ENCODE results near the gene NTSR2.

Gene NTSR2

DNA sequence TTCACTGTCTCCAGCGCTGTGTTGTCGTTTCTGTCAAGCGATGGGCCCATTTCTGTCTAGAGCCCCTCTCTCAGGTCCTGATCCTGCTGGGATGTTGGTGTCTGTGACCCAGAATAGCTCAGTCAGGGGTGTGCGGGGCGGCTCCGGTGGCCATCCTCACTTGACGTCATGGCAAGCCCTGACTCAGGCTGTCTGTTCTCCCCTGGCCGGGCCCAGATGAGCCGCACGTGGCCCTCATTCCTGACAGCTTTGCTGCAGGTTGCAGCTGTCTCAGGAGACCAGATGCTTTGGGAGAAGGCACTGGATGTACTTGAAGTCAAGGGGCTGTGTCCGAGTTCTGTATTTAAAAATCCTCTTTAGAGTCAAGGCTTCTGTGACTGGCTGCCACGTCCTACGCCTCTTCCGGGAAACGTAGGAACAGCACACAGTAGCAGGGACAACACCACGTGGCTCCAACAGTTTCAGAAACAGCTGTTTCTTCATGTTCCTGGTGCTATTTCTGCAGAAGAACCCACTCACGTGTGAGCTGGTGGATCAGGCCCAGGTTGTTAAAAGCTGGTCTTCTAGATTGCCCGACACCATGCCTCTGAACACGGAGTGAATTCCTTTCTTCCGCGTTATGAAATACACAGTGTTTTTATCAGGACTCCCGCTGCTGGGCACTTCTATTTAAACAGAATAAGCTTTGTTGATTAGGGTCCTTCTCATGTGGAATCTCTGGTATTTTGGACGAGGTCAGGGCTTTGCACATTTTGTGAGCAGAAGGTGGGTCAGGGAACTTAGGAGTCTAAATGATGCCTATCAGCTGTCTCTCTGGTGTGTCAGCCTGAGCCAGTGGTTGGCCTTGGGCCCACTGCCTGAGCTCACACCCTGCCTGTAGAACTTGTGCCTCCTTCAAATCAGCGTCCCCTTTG, 28.3 kb upstream of the NTSR2 start:
- no peak for DNase-seq

DNA sequence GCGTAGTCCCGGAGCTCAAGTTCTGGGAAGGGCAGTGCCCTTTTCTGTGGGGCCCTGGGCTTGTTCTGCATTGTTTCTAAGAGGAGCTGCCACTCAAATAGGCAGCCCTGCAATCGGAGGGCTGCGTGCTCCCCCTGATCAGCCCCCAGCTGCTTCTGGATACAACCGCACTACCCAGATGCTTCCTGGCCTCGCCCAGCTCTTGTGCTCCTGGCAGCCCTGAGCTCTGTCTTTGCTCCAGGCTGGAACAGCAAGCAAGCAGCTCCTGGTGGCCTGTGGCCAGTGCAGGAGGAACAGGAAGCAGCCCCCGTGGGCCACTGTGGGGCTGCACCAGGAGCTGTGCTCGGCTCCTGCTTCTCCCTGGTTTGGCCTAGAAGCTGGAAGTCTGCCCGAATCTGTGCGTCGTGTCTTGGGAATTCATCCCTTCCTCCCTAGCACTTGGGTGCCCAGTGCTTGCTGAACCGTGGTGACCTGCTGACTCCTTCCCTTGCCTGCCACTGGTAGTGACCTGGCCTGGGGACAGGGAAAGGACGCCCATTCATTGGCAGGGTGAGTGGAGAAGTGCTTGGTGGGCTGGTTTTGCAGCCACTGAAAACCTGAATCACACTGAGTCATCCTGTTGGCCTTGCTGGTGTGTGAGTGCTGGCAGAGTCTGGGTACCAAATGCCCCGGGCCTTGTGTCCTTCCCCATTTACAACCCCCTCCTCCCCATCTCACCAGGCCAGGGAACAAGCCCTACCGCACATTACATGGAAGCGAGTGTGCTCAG, 27.3 kb upstream of the NTSR2 start:
- DNase-seq: no peak

DNA sequence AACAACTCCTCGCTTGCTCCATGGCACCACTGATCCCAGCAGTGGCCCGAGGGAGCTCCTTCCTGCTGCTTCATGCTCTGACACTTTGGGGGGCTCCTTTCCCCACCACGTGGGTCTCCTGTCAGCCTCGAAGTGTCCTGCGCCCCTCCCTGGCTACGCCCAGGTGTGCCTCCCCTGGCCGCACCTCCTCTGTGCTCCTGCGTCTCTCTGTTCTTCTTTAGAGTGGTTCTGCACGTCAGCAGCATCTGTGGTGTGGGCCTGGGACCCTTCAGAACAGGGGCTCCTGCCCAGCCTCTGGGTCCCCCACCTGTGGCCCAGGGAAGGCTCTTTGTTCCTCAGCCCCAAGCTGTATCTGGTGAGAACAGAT, 26.7 kb upstream of the NTSR2 start:
- no peak for DNase-seq

DNA sequence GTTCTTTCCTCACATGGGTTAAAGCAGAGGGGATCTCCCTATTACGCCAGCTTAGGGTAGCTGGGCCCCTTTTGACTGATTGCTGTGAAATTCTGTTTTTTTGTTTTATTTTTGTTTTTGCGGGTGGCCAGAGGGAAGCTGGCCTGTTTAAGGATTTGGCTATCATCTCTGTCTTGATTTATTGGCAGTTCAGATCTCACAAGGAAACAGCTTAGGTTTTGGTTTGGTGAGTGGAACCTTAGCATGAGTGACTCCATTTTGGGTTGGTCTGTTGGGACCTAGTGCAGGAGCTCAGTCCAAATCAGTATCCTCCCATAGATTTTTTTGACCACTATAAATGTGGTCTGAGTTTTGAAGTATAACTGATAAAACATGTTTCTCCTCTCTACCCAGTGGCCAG, 25.6 kb upstream of the NTSR2 start:
- no peak for DNase-seq

DNA sequence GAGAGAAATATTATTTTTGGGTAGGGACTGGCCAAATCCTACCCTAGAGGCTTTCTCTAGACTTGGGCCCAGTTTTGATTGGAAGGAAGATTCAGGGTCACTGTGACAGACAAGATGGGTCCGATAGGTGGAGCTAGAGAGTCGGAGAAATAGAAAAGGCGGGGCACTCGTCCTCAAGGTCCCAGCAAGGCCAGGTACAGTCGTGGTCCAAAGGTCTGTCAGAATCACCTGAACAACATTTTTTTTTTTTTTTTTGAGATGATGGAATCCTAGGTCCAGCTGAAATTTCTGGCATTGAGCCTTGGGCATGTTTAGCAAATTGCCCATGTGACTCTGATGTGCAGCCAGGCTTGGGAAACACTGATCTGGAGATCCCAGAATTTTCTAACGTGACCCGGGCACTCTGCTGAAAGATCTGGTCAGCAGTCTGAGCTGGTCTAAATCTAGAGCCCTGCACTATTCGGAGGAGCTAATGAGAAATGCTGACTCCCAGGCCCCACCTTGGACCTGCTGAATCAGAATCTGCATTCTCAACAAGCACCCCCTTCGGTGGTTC, 23.0 kb upstream of the NTSR2 start:
- peak; percentile 61 for DNase-seq

DNA sequence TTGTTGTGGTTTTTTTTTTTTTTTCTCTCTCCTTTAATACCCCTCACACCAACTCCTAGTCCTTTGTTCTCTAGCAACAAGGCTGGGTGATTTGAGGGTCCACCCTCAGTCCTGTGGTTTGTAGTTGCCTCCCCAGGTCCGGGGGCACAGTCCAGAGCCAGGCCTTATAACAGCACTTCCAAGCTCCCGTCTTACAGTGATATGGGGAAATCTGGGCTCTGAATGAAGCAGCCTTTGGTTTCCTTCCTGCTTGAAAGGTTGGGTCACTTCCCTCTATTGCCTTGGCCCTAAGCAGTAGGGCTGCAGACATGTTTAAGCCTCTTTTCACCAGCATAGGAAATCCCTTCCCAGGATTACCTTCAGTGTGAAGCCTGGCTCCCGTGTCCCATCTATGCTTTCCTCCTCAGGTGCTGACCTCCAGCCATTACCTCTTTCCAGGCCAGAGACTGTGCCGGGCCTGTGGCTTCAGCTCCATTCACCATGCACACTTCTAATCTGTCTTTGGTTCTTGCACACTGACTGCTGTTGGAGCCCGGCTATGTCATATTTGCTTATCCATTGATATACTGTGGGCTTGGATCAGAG, 21.2 kb upstream of the NTSR2 start:
- no peak for DNase-seq

DNA sequence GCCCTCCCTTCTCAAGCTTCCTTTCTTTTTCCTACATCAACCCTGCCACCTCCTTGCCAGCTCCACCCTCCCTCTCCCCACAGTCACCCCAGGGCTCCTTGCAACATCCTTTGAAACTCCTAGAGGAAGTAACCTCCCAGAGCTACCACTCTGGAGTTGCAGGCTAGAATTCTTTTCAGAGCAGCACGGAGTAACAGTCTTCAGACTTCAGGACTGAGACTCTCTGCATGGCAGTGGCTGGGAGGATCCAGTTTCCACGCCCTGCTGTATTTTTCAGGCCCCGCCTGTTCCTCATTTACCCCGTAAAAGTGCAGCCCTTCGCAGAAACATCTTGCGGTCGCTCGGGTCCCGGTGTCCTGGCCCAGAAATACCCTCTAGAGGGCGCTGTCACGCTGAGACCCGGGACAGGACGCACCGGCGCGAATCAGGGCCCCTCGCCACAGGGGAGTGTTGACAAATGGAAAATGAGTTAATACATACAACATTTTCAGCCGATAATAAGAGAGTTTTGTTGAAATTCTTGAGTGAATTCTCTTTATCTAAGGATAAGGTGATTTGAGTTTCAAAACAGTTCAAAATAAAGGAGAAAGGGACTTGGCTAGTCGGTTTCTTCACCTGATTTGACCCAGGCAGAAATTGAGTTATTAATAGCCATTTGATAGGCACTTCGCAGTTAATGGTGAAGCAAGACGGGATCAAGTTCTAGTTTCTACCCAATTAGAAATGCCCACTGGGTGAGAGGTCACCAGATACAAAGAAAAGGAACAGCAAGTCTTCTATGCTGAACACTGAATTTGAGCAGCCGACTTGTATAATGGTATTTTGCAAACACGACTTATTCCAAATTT, 18.5 kb upstream of the NTSR2 start:
- DNase-seq: no peak

DNA sequence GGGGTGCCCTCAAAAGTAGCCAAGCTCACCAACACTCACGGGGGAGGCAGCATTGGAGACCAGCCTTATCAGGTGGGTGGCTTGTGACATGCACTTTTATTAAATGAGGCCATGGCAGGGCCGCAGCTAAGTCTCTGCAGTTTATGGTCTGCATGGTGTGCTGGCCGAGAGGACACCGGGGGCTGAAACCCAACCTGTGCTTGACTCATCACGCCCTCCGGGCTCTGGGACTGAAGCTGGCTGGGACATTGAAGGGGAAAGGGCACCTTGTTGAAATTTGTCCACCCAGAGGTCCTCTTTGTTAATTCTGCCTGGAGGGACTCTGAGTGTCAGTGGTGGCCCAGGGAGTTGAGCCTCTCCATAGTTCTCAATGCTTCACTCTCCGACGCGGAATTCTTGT, 17.7 kb upstream of the NTSR2 start:
- no peak for DNase-seq

DNA sequence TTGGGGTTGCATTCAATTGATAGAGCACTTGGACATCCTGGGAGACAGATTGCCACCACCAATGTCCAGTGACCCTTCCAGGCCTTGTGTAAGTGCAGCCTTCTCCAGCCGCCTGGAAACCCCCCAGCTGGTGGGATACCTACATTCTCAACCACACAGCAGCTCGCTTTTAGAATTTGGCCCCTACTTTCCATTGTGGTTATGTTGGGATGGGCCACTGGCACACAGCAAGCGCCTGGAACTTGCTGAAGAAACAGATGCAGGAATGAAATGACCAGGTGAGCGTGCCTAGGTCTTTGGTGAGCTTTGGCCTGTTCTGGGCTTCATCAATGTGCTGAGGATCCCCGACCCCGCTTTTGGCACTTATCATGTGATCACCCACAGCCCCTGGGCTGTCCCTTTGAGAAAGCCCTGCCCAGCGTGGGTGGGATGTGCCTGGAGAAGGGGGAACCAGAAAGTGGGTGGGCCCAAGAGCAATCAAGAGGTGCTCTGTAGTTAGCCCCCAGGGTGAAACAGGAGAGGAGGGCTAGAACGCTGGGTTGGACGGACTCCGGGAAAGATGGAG, 16.0 kb upstream of the NTSR2 start:
- DNase-seq: no peak

DNA sequence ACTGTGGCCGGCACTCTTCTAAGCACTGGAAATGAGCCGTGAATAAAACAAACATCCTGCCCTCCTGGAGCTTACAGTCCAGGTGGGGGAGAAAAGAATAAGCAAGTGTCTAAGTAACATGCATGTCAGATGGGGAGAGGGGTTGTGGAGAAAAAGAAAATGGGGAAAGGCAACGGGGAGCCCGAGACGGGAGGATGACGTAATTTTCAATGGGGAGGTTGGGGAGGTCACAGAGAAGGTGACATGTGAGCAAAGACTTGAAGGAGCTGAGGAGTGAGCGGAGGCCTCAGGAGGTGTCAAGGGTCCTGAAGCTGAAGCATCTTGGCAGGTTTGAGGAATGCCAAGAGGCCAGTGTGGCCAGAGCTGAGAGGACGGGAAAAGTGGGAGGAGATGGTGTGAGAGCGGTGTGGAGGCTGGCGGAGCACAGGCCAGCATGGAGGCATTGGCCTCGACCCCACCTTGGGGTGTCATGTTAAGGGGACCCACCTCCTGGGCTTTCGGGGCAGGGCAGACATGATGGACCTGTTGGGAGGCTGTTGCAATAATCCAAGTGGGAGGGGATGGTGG, 15.0 kb upstream of the NTSR2 start:
- no peak for DNase-seq

DNA sequence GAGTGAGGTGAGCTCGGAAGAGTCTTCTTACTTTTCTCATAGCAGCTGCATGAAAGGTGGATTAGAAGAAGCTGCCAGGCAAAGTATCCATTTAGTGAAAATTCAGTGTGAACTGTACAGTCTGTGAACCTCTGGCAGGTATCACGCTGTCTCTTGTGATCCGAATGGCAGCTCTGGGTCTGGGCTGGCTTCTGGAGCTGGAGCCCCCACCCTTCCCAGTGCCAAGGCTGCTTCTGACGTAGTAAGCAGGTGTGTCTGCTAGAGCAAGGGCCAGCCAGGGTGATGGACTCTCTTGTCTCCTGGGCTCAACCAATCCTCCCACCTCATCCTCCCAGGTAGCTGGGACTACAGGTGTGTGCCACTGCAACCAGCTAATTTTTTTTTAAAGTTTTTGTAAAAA, 14.0 kb upstream of the NTSR2 start:
- DNase-seq: no peak

DNA sequence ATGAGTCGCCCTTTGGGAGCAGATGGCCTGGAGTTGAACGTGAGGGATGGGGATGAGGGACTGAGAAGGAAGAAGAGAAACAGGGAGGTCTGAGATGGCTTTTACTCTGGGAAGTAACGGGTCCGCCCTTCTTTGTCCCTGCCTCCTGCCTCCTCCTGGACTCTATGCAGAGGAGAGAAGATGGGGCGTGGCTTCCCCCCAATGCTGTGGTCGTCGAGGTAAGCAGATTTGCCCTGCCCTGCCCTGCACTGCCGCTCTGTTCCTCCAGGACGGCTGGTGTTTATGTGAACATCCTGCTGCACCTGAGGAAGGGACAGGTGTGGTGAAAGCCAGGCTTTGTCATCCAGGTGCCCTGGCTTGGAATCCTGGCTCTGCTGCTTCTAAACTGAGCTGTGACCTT, 13.5 kb upstream of the NTSR2 start:
- DNase-seq: no peak

DNA sequence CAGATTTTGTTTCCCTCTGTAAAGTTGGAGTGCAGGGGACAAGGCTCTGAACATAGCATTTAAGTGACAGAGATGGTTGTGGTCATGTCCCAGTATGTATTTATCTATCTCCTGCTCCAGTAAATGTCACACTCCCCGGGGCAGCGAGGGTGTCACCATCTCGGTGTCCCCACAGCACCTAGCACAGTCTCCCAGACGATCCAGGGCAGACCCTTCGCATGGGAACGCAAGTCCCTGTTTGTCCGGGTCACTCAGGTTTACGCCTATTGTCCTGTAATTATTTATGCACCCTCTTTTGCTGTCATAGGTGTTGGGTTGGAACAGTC, 12.6 kb upstream of the NTSR2 start:
- no peak for DNase-seq

DNA sequence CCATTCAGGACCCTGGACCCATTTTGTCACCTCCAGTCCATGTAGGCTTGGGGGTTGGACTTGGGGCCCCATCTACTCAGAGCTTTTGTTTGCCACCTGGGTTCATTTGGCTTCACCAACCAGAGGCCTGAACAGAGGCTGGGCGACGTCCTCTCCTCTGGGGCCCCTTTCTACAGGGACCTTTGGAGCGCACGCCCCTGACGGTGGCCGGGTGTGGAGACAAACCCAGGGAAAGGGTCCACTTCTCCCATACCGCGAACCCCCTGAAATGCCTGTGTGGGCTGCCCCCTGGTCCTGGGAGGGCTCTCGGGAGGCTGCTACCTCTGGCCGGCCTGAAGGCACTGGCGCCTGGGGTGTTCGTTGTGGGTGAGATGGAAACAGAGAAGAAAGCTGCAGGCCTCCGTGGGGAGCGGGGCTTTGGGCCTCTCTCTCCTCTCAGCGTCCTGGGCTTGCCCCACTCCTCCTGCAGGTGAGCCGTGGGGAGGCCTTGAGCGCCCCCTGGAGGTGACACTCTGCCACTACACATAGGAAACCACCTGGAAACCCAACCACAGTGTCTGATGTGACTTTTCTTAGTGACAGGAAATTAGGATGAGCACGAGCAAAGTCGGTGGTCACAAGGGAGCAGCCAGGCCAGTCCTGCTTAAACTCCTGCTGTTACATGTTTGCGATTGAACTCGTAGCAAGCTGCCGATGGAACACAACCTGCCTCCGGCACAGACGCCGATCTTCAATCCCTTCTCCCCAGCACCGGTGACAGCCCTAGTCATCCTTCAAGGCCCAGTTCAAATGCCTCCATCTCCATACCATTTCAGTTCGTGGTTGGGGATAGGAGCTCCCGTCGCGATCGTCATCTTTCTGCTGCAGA, 12.0 kb upstream of the NTSR2 start:
- peak; percentile 7 for DNase-seq

DNA sequence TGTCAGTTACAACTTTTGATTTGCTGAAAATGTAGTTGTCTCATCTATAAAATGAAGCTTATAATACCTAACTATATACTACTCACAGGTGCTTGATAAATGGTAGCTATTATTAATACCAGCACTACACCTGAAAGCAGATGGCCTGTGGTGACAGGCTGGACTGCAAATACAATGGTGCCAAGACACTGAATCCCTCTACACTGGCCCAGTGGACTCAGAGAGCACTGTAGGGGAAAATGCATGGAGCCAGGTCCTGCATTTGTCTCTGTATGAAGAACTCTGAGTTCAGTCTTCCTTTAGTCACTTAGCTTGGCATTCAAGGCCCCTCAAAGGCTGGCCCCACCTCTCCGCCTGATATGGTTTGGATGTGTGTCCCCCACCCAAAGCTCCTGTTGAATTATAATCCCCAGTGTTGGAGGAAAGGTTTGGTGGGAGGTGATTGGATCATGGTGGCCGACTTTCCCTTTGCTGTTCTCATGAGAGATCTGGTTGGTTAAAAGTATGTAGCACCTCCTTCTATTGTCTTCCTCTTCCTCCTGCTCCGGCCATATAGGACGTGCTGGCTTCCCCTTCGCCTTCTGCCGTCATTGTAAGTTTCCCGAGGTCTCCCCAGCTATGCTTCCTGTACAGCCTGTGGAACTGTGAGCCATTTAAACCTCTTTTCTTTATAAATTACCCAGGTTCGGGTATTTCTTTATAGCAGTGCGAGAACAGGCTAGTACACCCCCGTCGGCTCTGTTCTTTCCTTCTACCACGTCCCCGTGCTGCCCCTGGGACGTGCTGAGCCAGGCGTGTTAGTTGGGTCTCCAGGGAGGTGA, 11.1 kb upstream of the NTSR2 start:
- DNase-seq: no peak

DNA sequence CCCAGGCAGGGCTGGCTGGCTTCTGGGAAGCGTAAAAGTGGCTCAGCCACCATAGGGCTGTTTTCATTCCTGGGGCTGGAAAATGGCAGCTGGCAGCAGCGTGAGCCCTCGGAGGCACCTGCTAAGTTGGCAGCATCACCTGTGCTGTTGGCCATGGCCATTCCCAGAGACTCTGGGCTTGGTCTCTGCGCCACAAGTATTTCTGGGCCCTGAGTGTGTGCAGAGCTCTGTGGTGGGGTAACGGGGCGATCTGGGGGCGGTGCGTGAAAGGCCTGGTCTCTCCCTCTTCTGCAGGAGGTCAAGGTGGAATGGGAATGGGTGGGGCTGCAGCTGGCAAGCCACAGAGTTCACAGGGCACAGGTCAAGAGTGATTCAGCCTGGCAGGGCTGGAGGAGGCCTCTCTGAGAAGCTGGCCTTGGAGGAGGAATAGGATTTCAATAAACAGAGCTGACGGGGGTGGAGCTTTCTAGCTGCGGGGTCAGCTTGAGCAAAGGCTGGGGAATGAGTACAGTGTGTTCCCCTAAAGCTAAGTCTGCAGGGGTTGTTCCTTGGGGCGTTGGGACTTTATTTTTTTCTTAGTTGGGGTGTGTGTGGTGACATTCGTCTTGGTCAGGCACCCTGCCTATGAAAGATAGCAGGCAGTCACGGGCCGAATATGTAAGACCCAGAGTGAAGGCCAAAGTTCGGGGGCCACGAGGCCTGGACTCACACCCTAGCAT, 10.3 kb upstream of the NTSR2 start:
- DNase-seq: no peak

DNA sequence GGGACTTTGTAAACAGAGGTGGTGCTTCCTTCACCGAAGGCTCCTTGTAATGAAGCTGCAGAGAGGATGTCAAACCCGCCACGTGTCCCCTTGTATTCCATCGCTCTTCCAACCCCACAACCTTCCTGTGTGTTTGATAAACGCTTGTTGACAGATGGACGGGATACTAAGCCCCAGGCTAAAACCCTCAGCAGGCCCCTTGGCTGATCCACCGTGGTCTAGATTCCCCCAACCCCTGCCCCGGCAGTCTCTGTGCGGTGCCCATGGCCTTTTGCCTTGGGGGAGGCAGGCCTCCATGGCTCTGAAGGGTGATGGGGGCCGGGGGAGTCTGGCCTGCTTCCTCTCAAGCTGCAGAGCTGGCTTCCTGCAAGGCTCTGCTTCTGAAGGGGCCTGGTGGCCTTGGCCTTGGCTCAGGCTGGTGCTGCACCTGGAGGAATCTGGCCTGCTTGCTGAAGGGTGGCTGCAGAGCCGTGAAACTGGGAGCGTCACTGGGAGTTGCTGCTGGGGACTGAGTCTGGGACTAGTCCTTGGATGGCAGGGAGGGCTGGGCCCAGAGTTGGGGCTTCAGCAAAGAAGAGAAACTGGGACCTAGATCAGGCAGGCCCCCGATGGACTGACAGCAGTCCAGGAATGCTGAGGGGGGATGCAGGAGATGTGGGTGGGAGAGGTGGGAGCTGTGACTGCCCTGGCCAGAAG, 9.6 kb upstream of the NTSR2 start:
- DNase-seq: no peak

DNA sequence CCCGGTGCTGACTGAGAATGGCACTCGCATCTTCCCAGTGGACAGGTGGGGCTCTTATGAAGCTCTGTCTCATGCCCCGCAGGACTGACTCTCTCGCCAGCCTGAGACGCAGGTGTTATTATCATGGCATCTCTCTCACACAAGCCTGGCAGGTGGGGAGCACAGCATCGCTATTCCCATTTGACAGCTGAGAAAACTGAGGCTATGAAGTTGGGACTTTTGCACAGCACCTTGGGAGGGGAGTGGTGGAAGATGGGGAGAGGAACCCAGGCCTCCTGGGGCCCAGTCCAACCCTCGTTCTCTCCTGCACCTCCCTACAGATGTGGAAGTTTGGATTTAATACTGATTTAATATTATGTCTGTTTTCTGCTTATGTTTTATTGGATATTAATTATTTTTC, 9.0 kb upstream of the NTSR2 start:
- DNase-seq: no peak

Measured in COR-L47 (cell line).